Fibroblast of mammary gland (primary cell): Measurements from ENCODE around the gene TRDN.

ENCODE experiments used
- DNase-seq: peaks from one replicate; pipeline ENCODE4 v3.0.0-alpha.2; 2010; ENCODE audit warnings: low read depth
- H3K4me3 ChIP-seq: 2 replicates; pipeline ENCODE4 v1.5.1; 2011; ENCODE audit warnings: low read depth, mild to moderate bottlenecking, low read length, moderate library complexity; ENCODE audit not compliant: control insufficient read depth
- TF ChIP-seq, protein P1 (sequence below): conservative IDR thresholded peaks from 2 replicates; pipeline ENCODE4 v1.5.1; 2011; ENCODE audit warnings: low read depth, low read length, inconsistent platforms; ENCODE audit not compliant: control insufficient read depth, insufficient read depth

The TRDN gene

GRCh38 chr6:123309130-123309529, 327.6 kb downstream of the TRDN start:
- no peak overlapping the region for H3K4me3 ChIP-seq
- no peak for DNase-seq
- TF ChIP-seq, protein P1, sequence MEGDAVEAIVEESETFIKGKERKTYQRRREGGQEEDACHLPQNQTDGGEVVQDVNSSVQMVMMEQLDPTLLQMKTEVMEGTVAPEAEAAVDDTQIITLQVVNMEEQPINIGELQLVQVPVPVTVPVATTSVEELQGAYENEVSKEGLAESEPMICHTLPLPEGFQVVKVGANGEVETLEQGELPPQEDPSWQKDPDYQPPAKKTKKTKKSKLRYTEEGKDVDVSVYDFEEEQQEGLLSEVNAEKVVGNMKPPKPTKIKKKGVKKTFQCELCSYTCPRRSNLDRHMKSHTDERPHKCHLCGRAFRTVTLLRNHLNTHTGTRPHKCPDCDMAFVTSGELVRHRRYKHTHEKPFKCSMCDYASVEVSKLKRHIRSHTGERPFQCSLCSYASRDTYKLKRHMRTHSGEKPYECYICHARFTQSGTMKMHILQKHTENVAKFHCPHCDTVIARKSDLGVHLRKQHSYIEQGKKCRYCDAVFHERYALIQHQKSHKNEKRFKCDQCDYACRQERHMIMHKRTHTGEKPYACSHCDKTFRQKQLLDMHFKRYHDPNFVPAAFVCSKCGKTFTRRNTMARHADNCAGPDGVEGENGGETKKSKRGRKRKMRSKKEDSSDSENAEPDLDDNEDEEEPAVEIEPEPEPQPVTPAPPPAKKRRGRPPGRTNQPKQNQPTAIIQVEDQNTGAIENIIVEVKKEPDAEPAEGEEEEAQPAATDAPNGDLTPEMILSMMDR, result no peak

- TF ChIP-seq, protein P1, result no peak
- no peak for DNase-seq
- H3K4me3 ChIP-seq, result no peak overlapping the region
These were observed 330.4 kb downstream of the TRDN start for GRCh38 chr6:123306334-123306733.

GRCh38 chr6:123295672-123296071, 341.1 kb downstream of the TRDN start:
- TF ChIP-seq, protein P1, result no peak
- no peak for DNase-seq
- no peak overlapping the region for H3K4me3 ChIP-seq

- no peak for DNase-seq
- TF ChIP-seq, protein P1, result no peak
- H3K4me3 ChIP-seq, result no peak overlapping the region
These were observed 341.6 kb downstream of the TRDN start for GRCh38 chr6:123295181-123295580.

- TF ChIP-seq, protein P1, result no peak
- DNase-seq, result no peak
These were observed 348.1 kb downstream of the TRDN start for GRCh38 chr6:123288649-123289048.

DNA sequence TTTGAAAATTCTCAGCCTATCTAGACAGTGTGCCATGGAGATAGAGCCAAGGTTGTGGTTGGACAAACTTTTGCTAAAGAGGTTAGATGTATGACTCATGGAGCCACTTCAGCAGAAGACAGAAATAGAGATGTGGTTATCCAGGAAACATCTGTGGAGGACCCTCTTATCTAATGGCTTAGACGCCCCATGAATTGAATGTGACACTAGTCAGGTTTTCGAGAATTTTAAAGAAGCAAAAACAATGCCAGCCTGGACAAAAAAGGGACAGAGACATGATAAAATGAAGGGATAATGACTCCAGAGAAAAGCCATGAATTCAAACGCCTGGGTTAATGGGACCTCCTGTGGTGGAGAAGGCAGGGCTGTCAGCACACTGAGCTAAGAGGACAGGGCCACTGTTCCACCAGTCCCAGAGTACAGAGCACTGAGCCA, 360.2 kb downstream of the TRDN start:
- H3K4me3 ChIP-seq, result no peak overlapping the region
- TF ChIP-seq, protein P1, result no peak

More at GRCh38 chr6:123288649-123289048, 348.1 kb downstream of the TRDN start:
- H3K4me3 ChIP-seq, result no peak overlapping the region

GRCh38 chr6:123263981-123264380, 372.8 kb downstream of the TRDN start:
- TF ChIP-seq, protein P1, result no peak
- no peak overlapping the region for H3K4me3 ChIP-seq
- DNase-seq, result no peak

More for the DNA sequence above, 360.2 kb downstream of the TRDN start:
- peak; percentile 0 for DNase-seq
